Measurements from ENCODE around the gene CDC42BPA.
"Not testable (repeated sequence)": the region's sequence is repeated elsewhere in the genome, so short reads cannot be mapped to it uniquely, and the experiment has no call there.

CDC42BPA gene

DNA sequence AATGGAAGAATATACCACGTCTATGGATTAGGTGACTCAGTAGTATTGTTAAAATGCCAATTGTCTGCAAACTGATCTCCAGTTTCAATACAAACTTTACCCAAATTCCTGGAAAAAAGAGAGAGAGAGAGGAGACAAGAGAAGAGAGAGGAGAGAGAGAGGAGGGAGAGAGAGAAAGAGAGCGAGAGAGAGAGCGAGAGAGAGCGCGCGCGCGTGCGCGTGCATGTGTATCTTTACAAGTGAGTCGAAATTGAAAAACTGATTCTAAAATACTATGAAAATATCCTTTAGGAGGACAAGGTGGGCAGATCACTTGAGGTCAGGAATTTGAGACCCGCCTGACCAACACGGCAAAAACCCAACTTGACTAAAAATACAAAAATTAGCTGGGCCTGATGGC is 65.2 kb downstream of the CDC42BPA start:
- DNase-seq = no peak

DNA sequence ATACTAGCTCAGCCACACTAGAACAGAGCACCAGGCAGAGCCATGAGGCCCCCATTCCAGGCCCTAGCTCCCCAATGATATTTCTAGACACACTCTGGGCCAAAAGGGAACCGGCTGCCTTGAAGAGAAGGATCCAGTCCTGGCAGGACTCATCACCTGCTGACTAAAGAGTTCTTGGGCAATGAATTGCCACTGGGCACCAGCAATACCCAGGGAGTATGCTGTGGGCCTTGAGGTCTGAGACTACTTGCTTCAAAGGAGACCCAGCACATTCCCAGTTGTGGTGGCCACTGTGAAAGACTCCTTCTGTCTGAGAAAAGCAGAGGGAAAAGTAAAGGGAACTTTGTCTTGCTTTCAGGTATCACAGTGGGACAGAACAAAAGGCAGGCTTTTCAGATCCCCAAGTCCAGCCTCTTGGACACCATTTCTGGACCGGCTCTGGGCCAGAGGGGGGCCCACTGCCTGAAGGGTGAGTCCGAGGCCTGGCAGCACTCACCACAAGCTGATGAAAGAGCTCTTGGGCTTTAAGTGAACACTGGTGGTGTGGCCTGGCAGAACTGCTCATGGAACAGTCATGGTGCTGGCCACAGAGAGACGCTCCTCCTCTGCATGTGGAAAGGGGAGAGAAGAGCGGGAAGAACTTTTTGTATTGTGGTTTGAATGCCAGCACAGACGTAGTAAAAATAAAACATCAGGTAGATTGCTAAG is 72.5 kb downstream of the CDC42BPA start:
- no peak for DNase-seq

GRCh38 chr1:227244339-227245118 is 73.8 kb downstream of the CDC42BPA start:
- no peak for DNase-seq

DNA sequence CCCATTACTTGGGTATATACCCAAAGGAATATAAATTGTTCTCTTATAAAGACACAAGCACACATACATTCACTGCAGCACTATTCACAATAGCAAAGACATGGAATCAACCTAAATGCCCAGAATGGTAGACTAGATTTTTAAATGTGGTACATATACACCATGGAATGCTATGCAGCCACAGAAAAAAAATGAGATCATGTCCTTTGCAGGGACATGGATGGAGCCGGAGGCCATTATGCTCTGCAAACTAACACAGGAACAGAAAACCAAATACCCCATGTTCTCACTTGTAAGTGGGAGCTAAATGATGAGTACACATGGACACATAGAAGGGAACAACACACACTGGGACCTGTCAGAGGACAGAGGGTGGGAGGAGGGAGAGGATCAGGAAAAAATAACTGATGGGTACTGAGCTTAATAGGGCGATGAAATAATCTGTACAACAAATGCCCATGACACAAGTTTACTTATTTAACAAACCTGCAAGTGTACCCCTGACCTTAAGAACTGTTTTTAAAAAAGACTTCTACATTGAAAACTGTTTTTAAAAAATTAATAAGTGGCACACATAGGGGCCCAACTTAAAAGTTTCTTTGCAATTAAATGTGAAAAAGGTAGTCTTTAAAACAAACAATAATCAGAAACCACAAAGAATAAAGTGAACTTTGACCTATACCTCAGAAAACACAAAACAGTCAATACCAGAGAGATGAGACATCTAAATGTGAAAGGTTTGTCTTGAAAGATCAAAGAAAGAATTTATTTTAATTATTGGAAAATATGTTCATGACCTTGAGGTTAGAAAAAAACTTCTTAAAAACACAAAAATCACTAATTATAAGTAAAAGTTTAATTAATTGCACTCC is 75.2 kb downstream of the CDC42BPA start:
- no peak for DNase-seq

DNA sequence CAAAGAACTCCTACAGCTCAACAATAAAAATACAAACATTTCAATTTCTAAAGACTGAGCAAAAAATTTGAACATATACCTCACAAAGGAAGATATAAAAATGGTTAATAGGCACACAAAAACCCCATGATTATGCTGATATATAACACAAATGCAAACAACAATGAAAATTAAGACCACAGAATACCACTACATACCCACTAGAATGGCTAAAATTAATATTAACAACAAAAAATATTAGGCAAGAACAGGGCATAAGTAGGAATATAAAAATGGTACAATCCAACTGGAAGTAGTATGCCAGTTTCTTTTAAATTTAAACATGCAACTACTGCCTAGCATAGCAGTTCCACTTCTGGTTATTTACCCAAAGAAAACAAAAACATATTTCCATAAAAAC is 77.3 kb downstream of the CDC42BPA start:
- no peak for DNase-seq

DNA sequence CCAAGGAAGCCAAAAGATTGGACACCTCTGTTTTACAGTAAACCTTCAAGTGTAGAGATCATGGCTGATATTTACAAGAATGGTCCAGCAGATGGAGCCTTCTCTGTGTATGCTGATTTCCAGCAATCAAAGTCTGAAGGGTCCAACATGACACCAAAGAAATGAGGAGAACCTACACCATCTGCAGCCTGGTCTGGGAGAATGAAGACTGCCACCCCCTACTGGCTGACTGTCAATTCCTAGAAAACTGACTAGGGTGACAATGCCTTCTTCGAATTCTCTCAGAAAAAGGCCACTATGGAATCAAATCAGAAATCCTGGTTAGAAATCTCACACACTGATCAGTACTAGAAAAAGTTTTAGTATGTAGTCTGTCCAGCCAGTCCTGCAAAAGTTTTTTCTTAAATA is 83.3 kb downstream of the CDC42BPA start:
- DNase-seq = peak; percentile 24

GRCh38 chr1:227231128-227231527 is 87.2 kb downstream of the CDC42BPA start:
- not testable (repeated sequence) for DNase-seq

DNA sequence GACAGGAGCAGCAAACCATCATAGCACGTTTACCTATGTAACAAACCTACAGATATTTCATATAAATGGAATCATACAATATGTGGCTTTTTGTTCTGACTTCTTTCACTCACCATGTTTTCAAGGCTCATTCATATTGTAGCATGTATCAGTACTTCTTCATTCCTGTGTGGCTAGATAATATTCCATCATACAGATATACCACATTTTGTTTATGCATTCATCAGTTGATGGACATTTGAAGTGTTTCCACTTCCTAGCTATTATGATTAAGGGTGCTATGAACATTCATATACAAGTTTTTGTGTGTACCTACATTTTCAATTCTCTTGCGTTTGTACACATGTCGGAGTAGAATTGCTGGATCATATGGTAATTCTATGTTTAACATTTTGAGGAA is 90.1 kb downstream of the CDC42BPA start:
- no peak for DNase-seq

DNA sequence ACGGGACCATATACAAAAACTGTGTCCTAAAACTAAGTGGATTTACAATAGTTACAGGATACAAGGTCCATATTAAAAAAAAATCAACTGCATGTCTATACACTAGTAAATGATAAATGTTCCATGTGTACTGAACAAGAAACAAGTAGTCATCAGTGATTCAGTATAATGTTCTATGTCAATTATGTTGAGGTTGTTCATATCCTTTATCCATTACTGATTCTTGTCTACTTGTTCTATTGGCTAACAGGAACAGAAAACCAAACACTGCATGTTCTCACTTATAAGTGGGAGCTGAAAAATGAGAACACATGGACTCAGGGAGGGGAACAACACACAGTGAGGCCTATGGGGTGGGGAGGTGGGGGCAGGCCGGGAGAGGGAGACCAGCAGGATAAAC is 90.5 kb downstream of the CDC42BPA start:
- no peak for DNase-seq

- no peak for DNase-seq
Measured at GRCh38 chr1:227225715-227226346, 92.5 kb downstream of the CDC42BPA start.

GRCh38 chr1:227223171-227223806 is 95.0 kb downstream of the CDC42BPA start:
- no peak for DNase-seq

DNA sequence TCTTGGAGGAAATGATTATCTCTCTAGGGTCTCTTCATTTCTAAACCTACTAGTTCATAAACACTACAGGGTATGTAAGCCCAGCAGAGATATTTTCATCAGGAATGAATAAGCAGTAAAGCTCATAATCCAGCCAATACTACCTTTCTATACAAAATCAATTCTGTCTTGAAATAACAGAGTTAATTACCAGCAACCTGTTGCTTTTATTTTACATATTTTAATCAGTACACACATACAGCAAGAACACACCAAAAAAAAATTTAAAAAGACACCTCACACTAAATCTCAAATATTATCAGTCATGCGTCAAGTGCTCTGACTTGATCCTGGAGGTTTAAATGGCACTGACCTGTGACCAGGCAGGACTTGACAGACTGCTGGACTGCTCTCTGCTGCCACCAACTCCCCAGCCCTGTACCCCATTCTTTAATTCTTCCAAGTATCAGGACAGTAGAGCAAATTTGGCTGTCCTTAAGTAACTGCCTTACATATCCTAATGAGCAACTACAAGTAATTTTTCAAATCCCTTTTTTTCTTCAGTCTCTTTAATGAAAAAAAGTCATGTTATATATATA is 98.5 kb downstream of the CDC42BPA start:
- DNase-seq = no peak

GRCh38 chr1:227218870-227219573 is 99.3 kb downstream of the CDC42BPA start:
- DNase-seq = no peak

GRCh38 chr1:227215863-227216510 is 102.3 kb downstream of the CDC42BPA start:
- no peak for DNase-seq

DNA sequence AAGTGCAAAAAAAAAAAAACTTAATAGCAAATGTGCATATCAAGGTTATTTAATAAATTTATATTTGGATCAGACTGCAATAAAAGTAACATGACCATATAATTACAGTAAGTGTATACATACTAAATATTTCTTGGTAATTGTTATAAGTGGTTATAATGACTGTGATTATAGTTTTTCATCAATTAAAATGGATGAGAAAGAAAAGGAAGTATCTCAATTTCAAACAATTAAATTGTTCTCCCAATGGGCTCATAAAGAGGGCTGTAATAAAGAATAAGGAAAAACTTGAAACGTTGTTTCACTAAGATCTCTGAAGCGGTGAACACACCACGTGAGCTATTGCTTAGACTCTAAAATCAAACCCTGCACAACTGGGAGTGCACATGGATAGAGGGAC is 104.1 kb downstream of the CDC42BPA start:
- no peak for DNase-seq

- DNase-seq = no peak
Measured at GRCh38 chr1:227213426-227213825, 104.9 kb downstream of the CDC42BPA start.

- DNase-seq = no peak
Measured at GRCh38 chr1:227212164-227212563, 106.1 kb downstream of the CDC42BPA start.

DNA sequence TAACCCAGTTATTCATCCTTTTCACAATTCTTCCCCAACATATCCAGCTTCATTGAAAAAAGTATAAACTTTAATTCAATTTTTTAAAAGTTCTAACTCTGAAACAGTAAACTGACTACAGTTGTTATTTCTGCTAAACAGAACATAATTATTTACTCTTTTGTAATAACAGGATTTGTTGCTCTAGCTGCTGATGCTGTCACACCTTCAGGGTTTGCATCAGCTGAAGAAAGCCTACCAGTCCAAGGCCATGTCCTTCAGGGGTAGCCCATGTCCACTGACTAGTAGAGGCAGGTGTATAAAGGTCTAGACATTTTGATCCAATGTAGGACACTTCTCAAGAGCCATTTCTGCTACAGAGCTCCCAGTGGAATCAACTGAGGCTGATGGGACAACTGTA is 107.7 kb downstream of the CDC42BPA start:
- no peak for DNase-seq

GRCh38 chr1:227197064-227197463 is 121.2 kb downstream of the CDC42BPA start:
- DNase-seq = no peak

GRCh38 chr1:227192163-227192562 is 126.1 kb downstream of the CDC42BPA start:
- DNase-seq = peak; percentile 59

DNA sequence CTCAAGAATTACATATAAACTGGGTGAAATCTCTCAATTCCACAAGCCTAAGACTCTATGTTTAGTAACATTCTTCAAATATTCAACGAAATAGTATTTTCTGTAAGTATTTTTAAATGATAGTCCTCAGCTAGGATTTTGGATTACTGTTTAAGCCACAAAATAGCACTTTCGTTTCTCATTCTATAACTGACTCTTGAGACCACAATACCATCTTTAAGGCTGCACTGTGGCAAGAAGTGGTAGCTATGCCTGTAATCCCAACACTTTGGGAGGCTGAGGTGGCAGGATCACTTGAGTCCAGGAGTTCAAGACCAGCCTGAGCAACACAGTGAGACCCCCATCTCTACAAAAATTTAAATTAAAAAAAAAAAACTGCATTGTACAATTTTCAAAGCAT is 126.7 kb downstream of the CDC42BPA start:
- peak; percentile 14 for DNase-seq
